Psoas muscle (tissue), 8 donors: ENCODE data around the gene LINC01488. TPM values are rescaled to one million over a fixed set of nuclear protein-coding genes. Genes with fewer than 3 reads are reported as not detected.

ENCODE experiments used
- ATAC-seq, 4 donors: fragments of 200-7000 bp; cut with Tn5 transposase; one replicate each; pipeline ENCODE4 v1.9.1; 2020; ENCODE audit warnings: moderate library complexity in 3 of 4, mild to moderate bottlenecking in 2 of 4
- DNase-seq, 2 donors: peaks; one replicate each; pipeline ENCODE4 v3.0.0-alpha.2; 2020
- H3K27ac ChIP-seq: fragments of 200-600 bp; one replicate; pipeline ENCODE4 v1.8.0; 2022
- H3K27me3 ChIP-seq, 3 donors: fragments of 200-600 bp in 1 of 3; one replicate each; pipeline versions ENCODE4 v1.6.1 to v1.8.0; 2013 to 2022; ENCODE audit warnings: low read length in 2 of 3, mild to moderate bottlenecking in 2 of 3, moderate library complexity in 1 of 3; ENCODE audit not compliant: insufficient read depth in 3 of 3
- H3K36me3 ChIP-seq, 2 donors: fragments of 200-600 bp in 1 of 2; one replicate each; pipeline versions ENCODE4 v1.6.1 to v1.8.0; 2013 to 2022; ENCODE audit warnings: low read depth in 1 of 2, mild to moderate bottlenecking in 1 of 2, moderate library complexity in 1 of 2; ENCODE audit not compliant: insufficient read depth in 1 of 2
- H3K4me1 ChIP-seq: fragments of 200-600 bp; one replicate; pipeline ENCODE4 v1.8.0; 2022
- H3K4me3 ChIP-seq: fragments of 200-600 bp; one replicate; pipeline ENCODE4 v1.8.0; 2022; ENCODE audit warnings: mild to moderate bottlenecking
- H3K9me3 ChIP-seq: fragments of 200-600 bp; one replicate; pipeline ENCODE4 v1.8.0; 2022
- WGBS, 3 donors: extraction: QIAGEN DNeasy Blood & Tissue Kit; methylation state at CpG; one replicate each; pipeline versions ENCODE4 v1.1.6 to v1.1.7; 2013; 5-methylcytosine and 5-hydroxymethylcytosine counted together
- intact Hi-C, 2 donors: fragments of 100-400 bp; cut with DNase I; formaldehyde crosslinking; loops; one replicate each; pipeline versions ENCODE4 v1.11.0 to v1.14.2; 2022
- polyA plus RNA-seq, 3 donors: library from polyadenylated mRNA; stranded (reverse); fragments of 200-250 nt; gene quantifications; one replicate each; pipeline ENCODE4 v1.2.3, GENCODE V29; 2013
- total RNA-seq, 4 donors: library from RNA; stranded (reverse); fragmentation: NEBNext Ultra II Directional in 2 of 4; extraction: Animal tissue kit (Norgen Biotek cat#: 25700) in 2 of 4; gene quantifications; one replicate each; pipeline versions ENCODE4 v1.2.1 to v1.2.4, GENCODE V29; 2021 to 2023
- TF ChIP-seq, protein P1 (sequence below): fragments of 200-600 bp; IDR thresholded peaks from one replicate; pipeline ENCODE4 v1.8.0; 2022; ENCODE audit warnings: antibody characterized with exemption
- donor health status: healthy with polysubstance abuse.
- donor health status: DM: no; HTN: no; CAD: no; lungs with moderate emphysema.
- donor health status: Bipolar disorder and iron deficiency.
- donor health status: healthy.
- donor health status: DM: yes; HTN: yes; CAD: no.
- donor health status: DM: no; HTN: no; CAD: no.
- donor health status: DM: no; HTN: no; CAD: no.
- donor health status: DM: yes; HTN: yes; CAD: no.

LINC01488 gene
- total and polyA plus RNA-seq, 7 donors = 0.03 TPM; not detected in 6

DNA sequence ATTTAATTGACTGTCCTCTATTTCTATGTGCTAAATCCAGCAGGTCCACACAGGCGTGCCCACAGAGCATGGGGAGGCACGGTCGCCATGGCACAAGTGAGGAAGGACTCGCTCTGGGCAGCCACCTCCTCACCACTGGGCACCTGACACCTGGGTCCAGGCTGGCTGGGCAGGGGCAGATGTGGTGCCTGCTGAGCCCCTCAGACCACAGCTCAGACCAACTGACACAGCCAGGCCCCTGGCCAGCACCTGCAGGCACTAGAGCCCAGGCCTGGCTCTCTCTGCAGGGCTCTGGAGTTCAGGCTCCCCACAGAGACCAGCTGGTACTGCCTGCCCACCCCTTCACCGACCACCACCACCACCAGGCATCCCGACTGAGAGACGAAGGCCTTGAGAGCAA lies 27.9 kb downstream of the LINC01488 start:
- TF ChIP-seq, protein P1, sequence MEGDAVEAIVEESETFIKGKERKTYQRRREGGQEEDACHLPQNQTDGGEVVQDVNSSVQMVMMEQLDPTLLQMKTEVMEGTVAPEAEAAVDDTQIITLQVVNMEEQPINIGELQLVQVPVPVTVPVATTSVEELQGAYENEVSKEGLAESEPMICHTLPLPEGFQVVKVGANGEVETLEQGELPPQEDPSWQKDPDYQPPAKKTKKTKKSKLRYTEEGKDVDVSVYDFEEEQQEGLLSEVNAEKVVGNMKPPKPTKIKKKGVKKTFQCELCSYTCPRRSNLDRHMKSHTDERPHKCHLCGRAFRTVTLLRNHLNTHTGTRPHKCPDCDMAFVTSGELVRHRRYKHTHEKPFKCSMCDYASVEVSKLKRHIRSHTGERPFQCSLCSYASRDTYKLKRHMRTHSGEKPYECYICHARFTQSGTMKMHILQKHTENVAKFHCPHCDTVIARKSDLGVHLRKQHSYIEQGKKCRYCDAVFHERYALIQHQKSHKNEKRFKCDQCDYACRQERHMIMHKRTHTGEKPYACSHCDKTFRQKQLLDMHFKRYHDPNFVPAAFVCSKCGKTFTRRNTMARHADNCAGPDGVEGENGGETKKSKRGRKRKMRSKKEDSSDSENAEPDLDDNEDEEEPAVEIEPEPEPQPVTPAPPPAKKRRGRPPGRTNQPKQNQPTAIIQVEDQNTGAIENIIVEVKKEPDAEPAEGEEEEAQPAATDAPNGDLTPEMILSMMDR = no peak
- 82 to 88% (median 85%) methylated on average over 7 of the region's 7 CpGs for WGBS, 3 donors
- H3K27me3 ChIP-seq = no peaks in the 10 kb centered on the region
- intact Hi-C loops = no loop called here
- ATAC-seq (no peak), DNase-seq (peak in 1 of 2 donors; percentile 40)
- H3K4me1 ChIP-seq = no peaks in the 10 kb centered on the region
- H3K36me3 ChIP-seq = no peaks in the 10 kb centered on the region
- no peak overlapping the region for H3K27ac ChIP-seq
- no peak overlapping the region for H3K4me3 ChIP-seq
- H3K9me3 ChIP-seq = no peaks in the 10 kb centered on the region

DNA sequence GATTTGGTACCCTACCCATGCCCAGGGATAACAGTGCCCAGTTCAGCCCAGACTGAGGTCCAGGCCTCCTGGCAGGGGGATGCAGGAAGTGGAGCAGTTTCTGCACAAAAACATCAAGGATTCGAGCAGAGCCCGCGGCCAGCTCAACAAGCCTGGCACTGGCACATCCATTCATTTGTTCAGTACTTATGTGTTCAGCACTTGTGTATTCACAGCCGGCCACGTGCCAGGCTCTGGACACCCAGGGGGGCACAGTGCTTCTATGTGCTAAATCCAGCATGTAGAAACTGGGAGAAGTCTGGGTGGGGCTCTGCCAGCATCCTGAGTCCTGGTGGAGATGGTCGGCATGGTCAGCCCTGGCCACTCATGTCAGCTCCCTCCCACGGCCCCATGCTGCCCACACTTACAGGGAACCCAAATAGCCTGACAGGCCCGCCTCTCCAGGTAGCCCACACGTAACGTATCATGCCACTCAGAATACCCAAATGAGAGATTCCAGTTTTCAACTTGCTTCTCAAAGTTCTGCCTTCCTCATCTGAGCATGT lies 28.5 kb downstream of the LINC01488 start:
- no peaks in the 10 kb centered on the region for H3K36me3 ChIP-seq
- 61 to 71% (median 63%) methylated on average over 10 of the region's 10 CpGs for WGBS, 3 donors
- TF ChIP-seq, protein P1 = no peak
- intact Hi-C loops = no loop called here
- no peak overlapping the region for H3K4me3 ChIP-seq
- no peaks in the 10 kb centered on the region for H3K9me3 ChIP-seq
- ATAC-seq (no peak), DNase-seq (peak in 1 of 2 donors; percentile 35)
- no peaks in the 10 kb centered on the region for H3K4me1 ChIP-seq
- H3K27ac ChIP-seq = no peak overlapping the region
- no peaks in the 10 kb centered on the region for H3K27me3 ChIP-seq

DNA sequence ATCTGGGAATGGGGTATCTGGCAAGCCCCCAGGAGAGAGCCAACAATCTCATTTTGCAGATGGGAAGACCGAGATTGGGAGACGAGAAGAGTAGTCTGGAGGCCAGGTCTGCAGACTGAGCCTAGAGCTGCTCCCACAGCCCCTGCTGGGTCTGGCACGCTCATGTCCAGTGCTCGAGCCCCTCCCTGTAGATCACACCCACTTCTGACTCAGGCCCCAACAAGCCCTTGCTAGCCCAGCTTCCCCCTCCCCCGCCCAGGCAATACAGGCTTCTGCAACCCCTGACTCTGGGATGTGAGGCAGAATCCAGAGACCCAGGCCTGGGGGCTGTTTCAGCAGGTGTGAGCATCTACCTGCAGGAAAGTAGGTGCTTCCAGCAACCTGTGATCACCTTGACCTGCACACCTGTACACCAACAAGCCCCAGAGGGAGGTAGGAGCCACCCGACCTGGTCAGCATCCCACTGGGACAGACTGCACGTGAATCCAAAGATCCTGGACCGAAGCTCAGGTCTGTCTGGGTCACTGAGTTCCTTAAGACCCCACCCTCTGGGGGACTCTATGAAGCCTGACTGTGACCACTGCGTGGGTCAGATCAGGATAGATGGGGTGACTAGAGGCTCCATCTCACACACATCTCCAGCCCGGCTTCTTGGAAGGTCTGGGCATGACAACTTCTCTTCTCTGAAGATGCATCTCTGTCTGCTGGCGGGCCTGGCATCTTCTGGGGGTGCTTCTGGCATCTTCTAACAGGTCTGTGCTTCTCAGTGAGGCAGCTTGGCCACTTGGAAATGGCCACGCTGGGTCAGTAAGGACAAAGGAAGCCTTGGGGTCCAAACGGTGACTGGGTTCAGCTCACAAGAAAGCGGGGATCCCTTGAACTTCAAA lies 29.3 kb downstream of the LINC01488 start:
- no peak overlapping the region for H3K4me3 ChIP-seq
- TF ChIP-seq, protein P1 = no peak
- intact Hi-C loops = no loop called here
- DNase-seq = no peak
- no peak for ATAC-seq
- H3K36me3 ChIP-seq = no peaks in the 10 kb centered on the region
- WGBS, 3 donors = 90 to 91% (median 91%) methylated on average over 14 of the region's 14 CpGs
- H3K27ac ChIP-seq = no peak overlapping the region
- H3K27me3 ChIP-seq = no peaks in the 10 kb centered on the region
- H3K9me3 ChIP-seq = no peaks in the 10 kb centered on the region
- no peaks in the 10 kb centered on the region for H3K4me1 ChIP-seq

DNA sequence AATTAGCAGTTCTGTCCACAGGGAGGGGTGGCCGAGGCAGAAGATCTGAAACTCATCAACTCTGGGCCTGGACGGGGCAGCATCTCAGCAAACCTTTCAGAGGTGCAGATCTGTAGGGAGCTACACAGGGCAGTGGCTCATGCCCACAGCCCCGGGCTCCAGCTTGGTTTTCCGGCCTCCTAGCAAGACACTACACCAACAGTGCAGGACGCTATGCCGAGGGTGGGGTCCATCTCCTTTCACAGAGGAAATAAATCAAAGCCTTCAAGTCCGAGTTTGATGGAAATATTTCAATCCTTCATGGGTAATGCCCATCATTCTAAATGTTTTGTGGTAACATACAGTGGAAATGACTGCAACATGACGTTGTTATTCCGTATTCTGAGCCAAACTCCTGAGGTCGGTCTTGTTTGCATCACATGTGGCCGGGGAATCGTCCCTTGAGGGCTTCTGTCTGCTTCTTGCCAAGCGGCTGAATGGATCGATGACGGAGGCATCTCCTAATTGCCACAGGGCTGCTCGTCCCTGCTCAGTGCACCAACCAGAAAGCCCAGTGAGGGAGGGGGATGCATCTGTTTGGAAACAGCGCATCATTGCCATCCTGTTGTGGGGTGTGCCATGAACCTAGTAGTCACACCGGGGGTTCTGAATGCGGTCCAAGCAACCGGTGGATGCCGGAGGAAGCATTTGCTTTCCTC lies 30.0 kb downstream of the LINC01488 start:
- H3K4me3 ChIP-seq = no peak overlapping the region
- TF ChIP-seq, protein P1 = no peak
- ATAC-seq (no peak), DNase-seq (no peak)
- intact Hi-C loops = no loop called here
- no peaks in the 10 kb centered on the region for H3K36me3 ChIP-seq
- WGBS, 3 donors = 53 to 59% (median 56%) methylated on average over 21 of the region's 21 CpGs
- no peaks in the 10 kb centered on the region for H3K27me3 ChIP-seq
- H3K4me1 ChIP-seq = no peaks in the 10 kb centered on the region
- no peaks in the 10 kb centered on the region for H3K9me3 ChIP-seq
- H3K27ac ChIP-seq = no peak overlapping the region
